ENCODE data around the gene CBARP. TPM values are rescaled to one million over a fixed set of nuclear protein-coding genes. Genes with fewer than 3 reads are reported as not detected.

CBARP gene
- total RNA-seq, 1 donor from 2014 or later, result 1.1 TPM

GRCh38 chr19:1227304-1228054, 10.3 kb downstream of the CBARP start:
- DNase-seq (ENCODE audit: low spot score), result no peak

- DNase-seq (ENCODE audit: low spot score), result no peak
Measured at GRCh38 chr19:1226522-1227303, 11.1 kb downstream of the CBARP start.

DNA sequence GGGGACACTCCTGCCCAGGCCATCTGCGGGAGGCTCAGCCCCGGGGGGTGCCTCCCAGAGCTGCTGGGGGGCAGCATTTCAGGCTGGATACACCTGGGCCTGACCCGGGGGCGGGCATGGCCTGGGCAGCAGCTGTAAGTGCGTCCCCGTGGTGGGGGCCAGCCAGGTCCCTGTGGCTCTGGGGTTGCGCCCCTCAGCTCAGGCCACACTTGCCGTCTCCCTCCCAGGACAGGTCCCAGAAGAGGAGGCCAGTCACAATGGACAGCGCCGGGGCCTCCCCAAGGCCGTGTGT, 11.6 kb downstream of the CBARP start:
- DNase-seq (ENCODE audit: low spot score), result no peak

- DNase-seq (ENCODE audit: low spot score), result no peak
Measured at GRCh38 chr19:1225440-1226226, 12.2 kb downstream of the CBARP start.

DNA sequence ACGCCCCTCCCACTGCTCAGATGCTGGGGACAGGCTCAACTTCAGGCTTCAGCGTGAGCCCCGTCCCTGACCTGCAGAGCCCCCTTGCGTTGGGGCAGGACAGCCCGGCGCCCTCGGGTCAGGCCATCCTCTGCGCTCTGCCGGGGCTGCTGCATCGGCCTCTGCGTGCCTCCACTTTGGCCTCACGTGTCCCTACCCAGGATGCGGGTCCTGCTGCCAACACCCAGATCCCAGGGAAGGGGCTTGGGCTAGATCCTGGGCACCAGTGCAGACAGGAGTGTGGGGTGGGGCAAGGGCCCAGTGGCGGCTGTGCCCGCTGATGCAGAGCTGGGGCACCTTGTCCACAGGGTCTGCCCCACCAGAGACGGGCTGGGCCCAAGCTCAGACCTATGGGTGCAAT, 13.0 kb downstream of the CBARP start:
- DNase-seq (ENCODE audit: low spot score), result no peak

GRCh38 chr19:1224047-1224825, 13.6 kb downstream of the CBARP start:
- no peak for DNase-seq (ENCODE audit: low spot score)

DNA sequence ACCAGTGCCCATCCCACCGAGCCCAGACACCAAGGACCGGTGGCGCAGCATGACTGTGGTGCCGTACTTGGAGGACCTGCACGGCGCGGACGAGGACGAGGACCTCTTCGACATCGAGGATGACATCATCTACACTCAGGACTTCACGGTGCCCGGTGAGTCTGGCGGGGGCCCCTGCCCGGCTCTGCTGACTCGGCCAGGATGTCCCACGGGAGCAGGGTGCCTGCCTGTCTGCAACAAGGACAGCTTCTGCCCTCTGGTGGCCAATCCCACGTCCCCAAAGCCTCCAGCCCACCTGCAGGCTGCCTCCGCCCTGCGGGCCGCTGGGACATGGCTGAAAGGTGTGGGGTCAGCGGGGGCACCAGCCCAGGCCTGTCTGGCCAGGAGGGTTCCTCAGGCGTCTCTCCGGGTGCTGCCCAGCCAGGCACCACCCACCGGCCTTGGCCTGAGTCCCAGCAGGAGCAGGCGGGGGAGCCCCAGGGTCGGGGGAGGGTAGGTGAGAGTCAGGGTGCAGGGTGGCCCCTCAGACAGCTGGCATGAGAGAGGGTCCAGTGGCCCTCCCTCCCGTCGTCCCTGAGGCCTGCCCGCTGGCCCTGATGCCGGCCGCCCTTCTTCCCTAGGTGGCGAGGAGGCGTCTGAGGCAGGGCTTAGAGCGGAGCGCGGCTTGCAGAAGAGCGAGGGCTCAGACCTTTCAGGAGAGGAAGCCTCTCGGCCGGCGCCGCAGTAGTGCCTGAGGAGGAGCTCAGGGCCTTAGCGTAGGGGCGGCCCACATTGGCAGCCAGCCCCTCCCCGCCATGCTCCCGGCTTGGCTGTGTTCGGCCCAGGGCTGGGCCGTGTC, 14.6 kb downstream of the CBARP start:
- no peak for DNase-seq (ENCODE audit: low spot score)

DNA sequence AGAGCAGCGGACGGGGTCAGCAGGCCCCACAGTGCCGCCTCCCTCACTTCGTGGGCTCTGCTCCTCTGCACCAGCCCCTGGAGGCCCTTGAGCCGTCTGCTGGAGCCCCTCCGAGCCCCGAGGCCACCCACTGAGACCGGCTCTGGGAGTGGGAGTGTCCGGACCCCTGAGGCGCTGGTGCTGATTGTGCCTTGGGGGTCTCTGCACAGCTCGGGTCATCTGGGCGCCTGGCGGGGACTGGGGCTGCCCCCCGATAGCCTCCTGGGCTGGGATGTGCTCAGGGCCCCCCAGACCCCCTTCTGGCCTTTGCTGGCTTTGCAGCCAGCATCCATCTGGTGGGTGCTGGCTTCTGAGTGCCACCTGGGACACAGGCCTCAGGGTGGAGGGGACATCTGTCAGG, 15.4 kb downstream of the CBARP start:
- no peak for DNase-seq (ENCODE audit: low spot score)

DNA sequence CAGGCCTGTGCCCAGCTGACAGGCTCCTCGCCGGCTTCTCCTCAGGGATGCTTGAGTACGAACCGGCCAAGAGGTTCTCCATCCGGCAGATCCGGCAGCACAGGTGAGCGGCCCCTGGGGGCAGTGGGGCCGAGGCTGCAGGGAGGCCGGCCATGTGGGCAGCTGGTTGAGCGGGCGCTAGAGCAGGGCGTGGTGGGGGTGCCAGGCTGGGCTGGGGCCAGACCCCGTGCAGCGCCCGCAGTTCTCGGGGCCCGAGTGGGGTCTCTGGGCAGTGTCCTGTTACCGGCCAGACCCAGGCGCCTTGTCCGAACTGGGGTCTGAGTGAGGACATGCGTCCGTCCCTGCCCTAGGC, 15.9 kb downstream of the CBARP start:
- DNase-seq (ENCODE audit: low spot score), result no peak

- no peak for DNase-seq (ENCODE audit: low spot score)
Measured at GRCh38 chr19:1220976-1221903, 16.6 kb downstream of the CBARP start.

DNA sequence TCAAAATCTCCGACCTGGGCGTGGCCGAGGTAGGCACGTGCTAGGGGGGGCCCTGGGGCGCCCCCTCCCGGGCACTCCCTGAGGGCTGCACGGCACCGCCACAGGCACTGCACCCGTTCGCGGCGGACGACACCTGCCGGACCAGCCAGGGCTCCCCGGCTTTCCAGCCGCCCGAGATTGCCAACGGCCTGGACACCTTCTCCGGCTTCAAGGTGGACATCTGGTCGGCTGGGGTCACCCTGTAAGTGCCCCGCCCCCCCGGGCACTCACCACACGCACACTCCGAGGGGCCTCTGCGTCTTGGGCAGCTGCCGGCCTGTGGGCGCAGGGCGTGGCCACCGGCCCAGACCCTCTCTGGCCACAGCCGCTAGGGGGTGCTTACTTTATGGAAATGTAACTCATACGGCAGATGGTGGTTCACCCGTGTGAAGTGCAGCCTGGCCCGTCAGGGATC, 17.3 kb downstream of the CBARP start:
- no peak for DNase-seq (ENCODE audit: low spot score)

DNA sequence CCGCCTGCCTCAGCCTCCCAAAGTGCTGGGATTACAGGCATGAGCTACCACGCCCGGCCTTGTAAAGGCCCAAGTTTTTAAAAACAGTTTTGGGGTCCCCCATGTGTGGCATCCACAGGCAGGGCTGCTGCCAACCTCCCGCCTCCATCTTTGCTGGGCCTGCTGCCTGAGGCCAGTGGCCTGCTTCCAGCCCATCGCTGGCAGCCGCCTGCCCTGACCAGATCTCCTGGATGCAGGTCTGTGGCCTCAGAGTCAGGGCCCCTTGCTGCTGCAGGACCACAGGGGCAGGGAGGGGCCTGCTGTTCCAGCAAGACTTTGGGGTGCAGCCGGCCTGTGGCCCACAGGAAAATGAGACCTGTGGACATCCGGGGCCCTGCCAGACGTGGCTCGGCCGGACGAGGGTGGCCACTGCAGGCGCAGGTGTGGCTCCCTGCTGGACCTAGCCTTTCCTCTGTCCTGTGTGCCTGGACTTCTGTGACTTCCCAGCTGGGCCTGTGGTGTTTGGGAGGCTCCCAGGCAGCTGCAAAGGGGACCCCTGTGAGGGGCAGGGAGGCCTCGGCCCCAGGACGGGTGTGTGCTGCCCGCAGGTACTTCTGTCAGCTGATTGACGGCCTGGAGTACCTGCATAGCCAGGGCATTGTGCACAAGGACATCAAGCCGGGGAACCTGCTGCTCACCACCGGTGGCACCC, 17.9 kb downstream of the CBARP start:
- DNase-seq (ENCODE audit: low spot score), result no peak

DNA sequence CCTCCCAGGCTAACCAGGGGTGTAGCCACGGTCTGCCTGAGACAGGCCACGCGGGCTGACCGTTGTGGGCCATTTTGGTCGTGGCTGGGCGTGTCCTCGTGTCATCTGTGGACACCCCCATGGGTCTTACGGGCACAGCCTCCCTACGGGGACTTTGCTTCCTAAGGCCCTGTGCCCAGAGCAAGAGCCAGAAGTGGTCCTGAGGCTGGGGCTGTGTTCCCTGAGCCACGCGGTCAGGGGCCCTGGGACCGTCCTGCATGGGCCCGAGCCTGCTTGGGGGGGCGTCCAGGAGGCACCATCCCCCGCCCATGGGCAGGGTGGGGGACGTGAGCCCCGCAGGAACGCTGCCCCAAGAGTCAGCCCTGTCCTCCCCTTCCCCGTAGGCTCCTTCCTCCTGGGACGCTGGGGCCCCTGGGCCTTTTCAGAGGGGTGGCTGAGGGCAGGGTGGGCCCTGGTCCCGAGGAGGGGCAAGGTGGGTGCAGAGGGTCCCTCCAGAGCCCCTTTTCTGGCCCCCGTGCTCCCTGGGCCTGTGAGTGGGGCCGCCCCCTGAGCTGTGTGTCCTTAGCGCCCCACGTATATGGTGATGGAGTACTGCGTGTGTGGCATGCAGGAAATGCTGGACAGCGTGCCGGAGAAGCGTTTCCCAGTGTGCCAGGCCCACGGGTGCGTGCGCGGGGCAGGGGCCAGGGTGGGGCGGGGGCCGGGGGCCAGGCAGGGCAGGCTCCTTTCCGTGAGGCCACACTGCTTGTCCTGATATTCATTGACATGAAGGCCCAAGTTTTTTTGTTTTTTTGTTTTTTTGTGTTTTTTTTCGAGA, 18.8 kb downstream of the CBARP start:
- no peak for DNase-seq (ENCODE audit: low spot score)

- DNase-seq (ENCODE audit: low spot score), result no peak
Measured at GRCh38 chr19:1217366-1217765, 20.4 kb downstream of the CBARP start.

DNA sequence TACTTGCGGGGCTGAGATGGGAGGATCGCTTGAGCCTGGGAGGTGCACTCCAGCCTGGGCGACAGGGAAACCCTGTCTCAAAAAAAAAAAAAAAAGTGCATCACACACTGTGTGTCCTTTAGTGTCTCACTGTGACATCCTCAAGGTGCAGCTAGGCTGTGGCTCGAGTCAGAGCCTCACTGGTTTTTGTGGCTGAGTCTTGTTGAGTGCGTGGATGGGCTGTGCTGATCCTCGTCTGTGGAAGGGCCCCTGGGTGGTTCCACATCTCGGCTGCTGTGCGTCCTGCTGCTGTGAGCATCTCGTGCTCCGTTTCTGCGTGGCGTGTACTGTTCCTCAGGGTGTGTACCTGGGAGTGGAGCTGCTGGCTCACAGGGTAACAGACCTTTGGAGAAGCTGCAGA, 21.0 kb downstream of the CBARP start:
- no peak for DNase-seq (ENCODE audit: low spot score)

DNA sequence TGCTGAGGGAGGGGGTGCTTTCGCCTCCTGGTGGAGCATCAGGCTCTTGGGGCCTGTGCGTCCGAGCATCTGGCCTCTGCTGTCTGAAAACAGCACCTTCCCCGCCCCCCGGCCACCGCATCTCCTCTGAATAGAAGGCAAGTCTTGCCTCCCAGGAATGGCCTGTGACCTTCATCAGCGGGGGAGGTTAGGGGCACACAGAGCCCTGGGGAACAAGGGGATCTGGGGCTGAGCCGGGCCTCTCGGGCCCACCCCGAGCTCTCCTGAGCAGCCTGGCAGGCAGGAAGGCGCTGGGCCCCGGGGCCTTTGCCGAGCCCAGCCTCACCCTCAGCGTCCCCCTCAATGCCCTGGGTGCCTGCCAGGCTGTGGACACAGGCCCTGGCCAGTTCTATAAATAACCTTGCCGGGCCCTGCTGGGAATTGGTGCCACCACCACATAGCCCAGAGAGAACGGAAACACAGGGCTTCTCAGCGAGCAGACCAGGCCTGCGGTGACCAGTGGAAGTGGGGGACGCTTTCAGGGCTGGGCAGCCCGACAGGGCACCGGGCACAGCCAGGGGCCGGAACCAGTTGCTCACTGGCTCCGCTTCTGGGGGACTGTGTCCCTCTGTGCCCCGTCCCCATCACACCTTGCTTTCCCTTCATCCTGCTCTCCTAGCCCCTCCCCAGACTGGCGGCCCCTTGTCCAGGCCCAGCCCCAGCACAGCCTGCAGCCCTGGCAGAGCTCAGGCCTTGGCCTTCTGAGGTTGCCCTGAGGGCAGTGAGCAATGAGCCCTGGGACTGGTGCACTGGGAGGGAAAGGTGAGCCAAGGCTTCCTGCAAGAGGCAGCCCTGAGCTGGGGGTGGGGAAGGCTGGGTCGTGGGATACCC, 22.7 kb downstream of the CBARP start:
- DNase-seq (ENCODE audit: low spot score), result no peak

- DNase-seq (ENCODE audit: low spot score), result no peak
Measured at GRCh38 chr19:1214299-1214861, 23.4 kb downstream of the CBARP start.

Data from mucosa of gallbladder (tissue), 1 donor.